Hepatocyte (in vitro differentiated cells): ENCODE measurements around the gene CTR9. TPM values are rescaled to one million over a fixed set of nuclear protein-coding genes. Genes with fewer than 3 reads are reported as not detected.

Experiments
- DNase-seq: peaks from one replicate; pipeline ENCODE4 v3.0.0-alpha.2; 2016; ENCODE audit warnings: low spot score
- H2AFZ ChIP-seq: fragments of 200-600 bp; sonication (generic); 2 replicates; pipeline ENCODE4 v1.6.0; 2016; ENCODE audit warnings: antibody characterized with exemption, mild to moderate bottlenecking
- H3K27ac ChIP-seq: fragments of 200-600 bp; sonication (generic); 2 replicates; pipeline ENCODE4 v1.5.1; 2016; ENCODE audit warnings: mild to moderate bottlenecking
- H3K27me3 ChIP-seq: fragments of 200-600 bp; sonication (generic); 2 replicates; pipeline ENCODE4 v1.6.1; 2016
- H3K36me3 ChIP-seq: fragments of 200-600 bp; sonication (generic); replicated peaks from 2 replicates; pipeline ENCODE4 v1.5.1; 2016; ENCODE audit warnings: low read depth; ENCODE audit not compliant: insufficient read depth
- H3K4me1 ChIP-seq: fragments of 200-600 bp; sonication (generic); 2 replicates; pipeline ENCODE4 v1.5.1; 2016; ENCODE audit warnings: mild to moderate bottlenecking, moderate library complexity; ENCODE audit not compliant: insufficient read depth
- H3K4me2 ChIP-seq: fragments of 200-600 bp; sonication (generic); 2 replicates; pipeline ENCODE4 v1.6.0; 2016
- H3K4me3 ChIP-seq: fragments of 200-600 bp; sonication (generic); 2 replicates; pipeline ENCODE4 v1.5.1; 2016; ENCODE audit warnings: mild to moderate bottlenecking
- H3K79me2 ChIP-seq: fragments of 200-600 bp; sonication (generic); 2 replicates; pipeline ENCODE4 v1.6.0; 2017; ENCODE audit warnings: mild to moderate bottlenecking
- H3K9me2 ChIP-seq: fragments of 200-600 bp; sonication (generic); replicated peaks from 2 replicates; pipeline ENCODE4 v1.6.0; 2017; ENCODE audit warnings: mild to moderate bottlenecking; ENCODE audit not compliant: insufficient read depth
- H3K9me3 ChIP-seq: fragments of 200-600 bp; sonication (generic); 2 replicates; pipeline ENCODE4 v1.5.1; 2016; ENCODE audit warnings: low read depth, mild to moderate bottlenecking
- H4K20me1 ChIP-seq: fragments of 200-600 bp; sonication (generic); 2 replicates; pipeline ENCODE4 v1.6.0; 2016; ENCODE audit warnings: mild to moderate bottlenecking; ENCODE audit not compliant: insufficient read depth, poor library complexity, severe bottlenecking
- EZH2 ChIP-seq: fragments of 200-600 bp; sonication (generic); IDR thresholded peaks from 2 replicates; pipeline ENCODE4 v1.6.1; 2016; ENCODE audit warnings: antibody characterized with exemption, mild to moderate bottlenecking, borderline replicate concordance
- EZH2phosphoT487 ChIP-seq: fragments of 200-600 bp; sonication (generic); IDR thresholded peaks from one replicate; pipeline ENCODE4 v1.6.1; 2018; ENCODE audit warnings: antibody characterized with exemption, mild to moderate bottlenecking, low read depth, moderate library complexity; ENCODE audit not compliant: unreplicated experiment, severe bottlenecking
- WGBS: methylation state at CpG from one replicate; pipeline ENCODE4 v1.1.6; 2016; ENCODE audit warnings: low lambda C conversion rate; ENCODE audit errors: missing lambda C conversion rate; 5-methylcytosine and 5-hydroxymethylcytosine counted together
- polyA plus RNA-seq: library from polyadenylated mRNA; unstranded; fragments of >200 nt; fragmentation: Nextera tagmentation; extraction: Ambion mirVana; gene quantifications from 2 replicates; pipeline ENCODE4 v1.2.1, GENCODE V29; 2016
- total RNA-seq: library from RNA; depleted of rRNA; stranded (reverse); fragments of >200 nt; gene quantifications from 2 replicates; pipeline ENCODE4 v1.2.3, GENCODE V29; 2014
- TF ChIP-seq, protein P1 (sequence below): fragments of 200-600 bp; sonication (generic); IDR thresholded peaks from 2 replicates; pipeline ENCODE4 v1.5.1; 2016; ENCODE audit warnings: antibody characterized with exemption, mild to moderate bottlenecking; ENCODE audit not compliant: poor library complexity

The CTR9 gene
- total and polyA plus RNA-seq, 2 experiments from 2014 or later = 24.4 to 28.0 TPM

DNA sequence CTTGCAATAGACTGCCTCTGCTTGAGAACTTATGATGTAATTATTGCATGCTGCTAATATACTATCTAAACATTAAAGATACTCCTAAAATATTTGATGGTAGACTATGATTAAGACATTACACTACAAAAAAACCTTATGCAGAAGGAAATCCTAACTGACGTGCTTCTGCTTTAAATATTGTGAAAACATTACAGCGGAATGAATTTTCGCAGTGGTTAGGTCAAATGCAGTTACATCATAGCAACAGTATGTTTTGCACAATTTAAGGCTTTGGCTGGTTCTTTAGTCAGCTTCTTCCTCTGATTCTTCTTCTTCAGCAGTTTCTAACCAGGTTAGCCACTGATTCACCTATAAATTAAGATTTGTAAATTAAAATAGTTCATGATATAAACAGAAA lies 46.5 kb downstream of the CTR9 start:
- WGBS = 89% methylated on average over 3 of the region's 3 CpGs
- H3K4me1 ChIP-seq = no peaks in the 10 kb centered on the region
- H3K4me3 ChIP-seq = no peak overlapping the region
- H3K27me3 ChIP-seq = no peaks in the 10 kb centered on the region
- no peaks in the 10 kb centered on the region for H3K9me2 ChIP-seq
- peaks cover 5% of the 10 kb centered on the region for H3K36me3 ChIP-seq
- peaks cover 60% of the 10 kb centered on the region for H4K20me1 ChIP-seq
- H3K79me2 ChIP-seq = peaks cover 17% of the 10 kb centered on the region
- no peak for DNase-seq
- TF ChIP-seq EZH2phosphoT487 = no peak
- TF ChIP-seq, protein P1, sequence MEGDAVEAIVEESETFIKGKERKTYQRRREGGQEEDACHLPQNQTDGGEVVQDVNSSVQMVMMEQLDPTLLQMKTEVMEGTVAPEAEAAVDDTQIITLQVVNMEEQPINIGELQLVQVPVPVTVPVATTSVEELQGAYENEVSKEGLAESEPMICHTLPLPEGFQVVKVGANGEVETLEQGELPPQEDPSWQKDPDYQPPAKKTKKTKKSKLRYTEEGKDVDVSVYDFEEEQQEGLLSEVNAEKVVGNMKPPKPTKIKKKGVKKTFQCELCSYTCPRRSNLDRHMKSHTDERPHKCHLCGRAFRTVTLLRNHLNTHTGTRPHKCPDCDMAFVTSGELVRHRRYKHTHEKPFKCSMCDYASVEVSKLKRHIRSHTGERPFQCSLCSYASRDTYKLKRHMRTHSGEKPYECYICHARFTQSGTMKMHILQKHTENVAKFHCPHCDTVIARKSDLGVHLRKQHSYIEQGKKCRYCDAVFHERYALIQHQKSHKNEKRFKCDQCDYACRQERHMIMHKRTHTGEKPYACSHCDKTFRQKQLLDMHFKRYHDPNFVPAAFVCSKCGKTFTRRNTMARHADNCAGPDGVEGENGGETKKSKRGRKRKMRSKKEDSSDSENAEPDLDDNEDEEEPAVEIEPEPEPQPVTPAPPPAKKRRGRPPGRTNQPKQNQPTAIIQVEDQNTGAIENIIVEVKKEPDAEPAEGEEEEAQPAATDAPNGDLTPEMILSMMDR = no peak
- no peak for TF ChIP-seq EZH2
- no peaks in the 10 kb centered on the region for H3K9me3 ChIP-seq
- no peak overlapping the region for H3K27ac ChIP-seq
- H3K4me2 ChIP-seq = no peak overlapping the region
- no peak overlapping the region for H2AFZ ChIP-seq

- Histone ChIP-seq H4K20me1 (peaks cover 67% of the 10 kb centered on the region), H3K4me2 (no peak overlapping the region), H3K9me3 (no peaks in the 10 kb centered on the region), H3K9me2 (no peaks in the 10 kb centered on the region), H3K79me2 (peaks cover 22% of the 10 kb centered on the region), H2AFZ (no peak overlapping the region), H3K36me3 (peaks cover 9% of the 10 kb centered on the region), H3K4me1 (no peaks in the 10 kb centered on the region), H3K27ac (peak overlapping the region; percentile 1), H3K4me3 (no peak overlapping the region), H3K27me3 (no peaks in the 10 kb centered on the region)
- WGBS = 89% methylated on average over 4 of the region's 4 CpGs
- no peak for DNase-seq
- TF ChIP-seq, protein P1 = no peak
- TF ChIP-seq EZH2 (no peak), EZH2phosphoT487 (no peak)
Observed at GRCh38 chr11:10798330-10798928, 47.4 kb downstream of the CTR9 start.

GRCh38 chr11:10800292-10800691 lies 49.2 kb downstream of the CTR9 start:
- no peak overlapping the region for H2AFZ ChIP-seq
- peaks cover 9% of the 10 kb centered on the region for H3K36me3 ChIP-seq
- 94% methylated on average over 2 of the region's 2 CpGs for WGBS
- TF ChIP-seq EZH2phosphoT487 (no peak), EZH2 (no peak)
- TF ChIP-seq, protein P1 = no peak
- H3K79me2 ChIP-seq = peaks cover 40% of the 10 kb centered on the region
- no peak for DNase-seq
- peaks cover 3% of the 10 kb centered on the region for H3K4me1 ChIP-seq
- H3K27ac ChIP-seq = no peak overlapping the region
- no peak overlapping the region for H3K4me3 ChIP-seq
- peaks cover 84% of the 10 kb centered on the region for H4K20me1 ChIP-seq
- H3K9me2 ChIP-seq = no peaks in the 10 kb centered on the region
- no peak overlapping the region for H3K4me2 ChIP-seq
- no peaks in the 10 kb centered on the region for H3K27me3 ChIP-seq
- no peaks in the 10 kb centered on the region for H3K9me3 ChIP-seq
